ENCODE results near the gene AHI1. TPM values are rescaled to one million over a fixed set of nuclear protein-coding genes. Genes with fewer than 3 reads are reported as not detected.
"Not testable (repeated sequence)": the region's sequence is repeated elsewhere in the genome, so short reads cannot be mapped to it uniquely, and the experiment has no call there.

Gene AHI1
- total RNA-seq, 3 donors from 2014 or later, result 25.3 to 35.5 (median 32.8) TPM

- Mint-ChIP-seq H3K9me3 (no peaks in the 10 kb centered on the region), H3K36me3 (ENCODE audit: insufficient read depth) (peaks cover 1% of the 10 kb centered on the region), H3K27me3 (ENCODE audit: low read depth) (no peaks in the 10 kb centered on the region), H3K4me3 (no peak overlapping the region), H3K4me1 (ENCODE audit: low read depth) (no peaks in the 10 kb centered on the region)
- ATAC-seq, result no peak
- DNase-seq, result no peak
Measured at GRCh38 chr6:135379647-135380046, 117.9 kb downstream of the AHI1 start.

GRCh38 chr6:135372758-135373157 lies 124.8 kb downstream of the AHI1 start:
- Mint-ChIP-seq H3K9me3 (peaks cover 20% of the 10 kb centered on the region), H3K27me3 (ENCODE audit: low read depth) (no peaks in the 10 kb centered on the region), H3K4me3 (no peak overlapping the region), H3K36me3 (ENCODE audit: insufficient read depth) (peaks cover 16% of the 10 kb centered on the region), H3K4me1 (ENCODE audit: low read depth) (no peaks in the 10 kb centered on the region)
- ATAC-seq, result no peak
- DNase-seq, result no peak

GRCh38 chr6:135363622-135364021 lies 133.9 kb downstream of the AHI1 start:
- H3K4me3 Mint-ChIP-seq; H3K27me3 Mint-ChIP-seq (ENCODE audit: low read depth); DNase-seq; ATAC-seq; H3K4me1 Mint-ChIP-seq (ENCODE audit: low read depth): not testable (repeated sequence)
- Mint-ChIP-seq H3K9me3 (peaks cover 34% of the 10 kb centered on the region), H3K36me3 (ENCODE audit: insufficient read depth) (peaks cover 10% of the 10 kb centered on the region)

- no peak for ATAC-seq
- Mint-ChIP-seq H3K27me3 (ENCODE audit: low read depth) (no peaks in the 10 kb centered on the region), H3K4me3 (no peak overlapping the region), H3K4me1 (ENCODE audit: low read depth) (peaks cover 3% of the 10 kb centered on the region), H3K36me3 (ENCODE audit: insufficient read depth) (peaks cover 8% of the 10 kb centered on the region), H3K9me3 (peaks cover 22% of the 10 kb centered on the region)
- DNase-seq, result no peak
Measured at GRCh38 chr6:135362124-135362523, 135.4 kb downstream of the AHI1 start.

- Mint-ChIP-seq H3K27me3 (ENCODE audit: low read depth) (no peaks in the 10 kb centered on the region), H3K9me3 (peaks cover 5% of the 10 kb centered on the region), H3K4me1 (ENCODE audit: low read depth) (peaks cover 3% of the 10 kb centered on the region), H3K4me3 (no peak overlapping the region), H3K36me3 (ENCODE audit: insufficient read depth) (peaks cover 10% of the 10 kb centered on the region)
- ATAC-seq, result no peak
- no peak for DNase-seq
Measured at GRCh38 chr6:135360222-135360621, 137.3 kb downstream of the AHI1 start.

- DNase-seq, result no peak
- Mint-ChIP-seq H3K4me1 (ENCODE audit: low read depth) (peaks cover 3% of the 10 kb centered on the region), H3K36me3 (ENCODE audit: insufficient read depth) (peaks cover 7% of the 10 kb centered on the region), H3K4me3 (no peak overlapping the region), H3K9me3 (no peaks in the 10 kb centered on the region), H3K27me3 (ENCODE audit: low read depth) (no peaks in the 10 kb centered on the region)
- ATAC-seq, result no peak
Measured at GRCh38 chr6:135358985-135359384, 138.6 kb downstream of the AHI1 start.

- H3K9me3 Mint-ChIP-seq, result no peaks in the 10 kb centered on the region
- H3K27me3 Mint-ChIP-seq (ENCODE audit: low read depth), result no peaks in the 10 kb centered on the region
- H3K4me1 Mint-ChIP-seq (ENCODE audit: low read depth), result peaks cover 3% of the 10 kb centered on the region
- H3K4me3 Mint-ChIP-seq, result no peak overlapping the region
- ATAC-seq (no peak), DNase-seq (no peak)
- H3K36me3 Mint-ChIP-seq (ENCODE audit: insufficient read depth), result peaks cover 7% of the 10 kb centered on the region
Measured at GRCh38 chr6:135358251-135358821, 139.2 kb downstream of the AHI1 start.

- Mint-ChIP-seq H3K36me3 (ENCODE audit: insufficient read depth) (peaks cover 16% of the 10 kb centered on the region), H3K4me3 (no peak overlapping the region), H3K27me3 (ENCODE audit: low read depth) (no peaks in the 10 kb centered on the region), H3K9me3 (no peaks in the 10 kb centered on the region), H3K4me1 (ENCODE audit: low read depth) (peaks cover 3% of the 10 kb centered on the region)
- ATAC-seq (no peak), DNase-seq (no peak)
Measured at GRCh38 chr6:135354407-135354806, 143.1 kb downstream of the AHI1 start.

GRCh38 chr6:135353113-135353512 lies 144.4 kb downstream of the AHI1 start:
- Mint-ChIP-seq H3K27me3 (ENCODE audit: low read depth) (no peaks in the 10 kb centered on the region), H3K36me3 (ENCODE audit: insufficient read depth) (peaks cover 13% of the 10 kb centered on the region), H3K9me3 (no peaks in the 10 kb centered on the region), H3K4me1 (ENCODE audit: low read depth) (no peaks in the 10 kb centered on the region), H3K4me3 (no peak overlapping the region)
- no peak for ATAC-seq
- DNase-seq, result no peak

- Mint-ChIP-seq H3K36me3 (ENCODE audit: insufficient read depth) (peaks cover 14% of the 10 kb centered on the region), H3K27me3 (ENCODE audit: low read depth) (no peaks in the 10 kb centered on the region), H3K9me3 (no peaks in the 10 kb centered on the region), H3K4me3 (no peak overlapping the region), H3K4me1 (ENCODE audit: low read depth) (peaks cover 1% of the 10 kb centered on the region)
- ATAC-seq (no peak), DNase-seq (no peak)
Measured at GRCh38 chr6:135351635-135352034, 145.9 kb downstream of the AHI1 start.

- ATAC-seq (no peak), DNase-seq (no peak)
- Mint-ChIP-seq H3K4me3 (no peak overlapping the region), H3K36me3 (ENCODE audit: insufficient read depth) (peaks cover 16% of the 10 kb centered on the region), H3K4me1 (ENCODE audit: low read depth) (peaks cover 2% of the 10 kb centered on the region), H3K9me3 (no peaks in the 10 kb centered on the region), H3K27me3 (ENCODE audit: low read depth) (no peaks in the 10 kb centered on the region)
Measured at GRCh38 chr6:135347887-135348286, 149.7 kb downstream of the AHI1 start.

GRCh38 chr6:135346747-135347146 lies 150.8 kb downstream of the AHI1 start:
- Mint-ChIP-seq H3K4me3 (no peak overlapping the region), H3K36me3 (ENCODE audit: insufficient read depth) (peaks cover 16% of the 10 kb centered on the region), H3K27me3 (ENCODE audit: low read depth) (no peaks in the 10 kb centered on the region), H3K9me3 (no peaks in the 10 kb centered on the region), H3K4me1 (ENCODE audit: low read depth) (peaks cover 2% of the 10 kb centered on the region)
- no peak for DNase-seq
- ATAC-seq, result no peak

- peaks cover 13% of the 10 kb centered on the region for H3K36me3 Mint-ChIP-seq (ENCODE audit: insufficient read depth)
- no peaks in the 10 kb centered on the region for H3K27me3 Mint-ChIP-seq (ENCODE audit: low read depth)
- DNase-seq, result no peak
Measured at GRCh38 chr6:135344526-135344925, 153.0 kb downstream of the AHI1 start.

GRCh38 chr6:135339920-135340319 lies 157.6 kb downstream of the AHI1 start:
- not testable (repeated sequence) for H3K9me3 Mint-ChIP-seq; DNase-seq; H3K36me3 Mint-ChIP-seq (ENCODE audit: insufficient read depth); ATAC-seq; H3K4me3 Mint-ChIP-seq; H3K27me3 Mint-ChIP-seq (ENCODE audit: low read depth); H3K4me1 Mint-ChIP-seq (ENCODE audit: low read depth)

More at GRCh38 chr6:135344526-135344925, 153.0 kb downstream of the AHI1 start:
- H3K4me1 Mint-ChIP-seq (ENCODE audit: low read depth), result peaks cover 2% of the 10 kb centered on the region
- H3K9me3 Mint-ChIP-seq, result no peaks in the 10 kb centered on the region
- no peak for ATAC-seq
- H3K4me3 Mint-ChIP-seq, result no peak overlapping the region

GRCh38 chr6:135334169-135334568 lies 163.4 kb downstream of the AHI1 start:
- no peak for ATAC-seq
- no peak overlapping the region for H3K4me3 Mint-ChIP-seq

GRCh38 chr6:135331002-135331401 lies 166.5 kb downstream of the AHI1 start:
- ATAC-seq (no peak), DNase-seq (no peak)
- Mint-ChIP-seq H3K4me1 (ENCODE audit: low read depth) (no peaks in the 10 kb centered on the region), H3K27me3 (ENCODE audit: low read depth) (no peaks in the 10 kb centered on the region), H3K4me3 (no peak overlapping the region), H3K36me3 (ENCODE audit: insufficient read depth) (peaks cover 13% of the 10 kb centered on the region), H3K9me3 (no peaks in the 10 kb centered on the region)

More at GRCh38 chr6:135334169-135334568, 163.4 kb downstream of the AHI1 start:
- H3K27me3 Mint-ChIP-seq (ENCODE audit: low read depth), result no peaks in the 10 kb centered on the region
- no peaks in the 10 kb centered on the region for H3K4me1 Mint-ChIP-seq (ENCODE audit: low read depth)
- no peaks in the 10 kb centered on the region for H3K9me3 Mint-ChIP-seq
- no peak for DNase-seq
- peaks cover 5% of the 10 kb centered on the region for H3K36me3 Mint-ChIP-seq (ENCODE audit: insufficient read depth)
